H1 (cell line): ENCODE data around the gene CBX4. TPM values are rescaled to one million over a fixed set of nuclear protein-coding genes. Genes with fewer than 3 reads are reported as not detected.

ENCODE experiments used
- CTCF ChIA-PET: fragments of 300-600 bp; sonication (Branson Sonifier 250); formaldehyde crosslinking; loops from one replicate; lab custom pipeline; 2021; ENCODE audit not compliant: partially characterized antibody; lab: Charles Lee
- POLR2A ChIA-PET: fragments of 300-600 bp; sonication (Branson Sonifier 250); formaldehyde crosslinking; loops from one replicate; lab custom pipeline; 2021; ENCODE audit warnings: inconsistent platforms; ENCODE audit not compliant: partially characterized antibody; lab: Charles Lee
- DNase-seq, 2 experiments: peaks; one replicate each; pipeline versions ENCODE4 v3.0.0 to v3.0.0-alpha.2; 2010 to 2022; ENCODE audit warnings: low spot score in 2 of 2, low read depth in 1 of 2, mixed read lengths in 1 of 2
- FAIRE-seq: peaks from 2 replicates; lab custom pipeline; 2011; peaks lifted over from hg19 to GRCh38; lab: Jason Lieb, UNC
- H2AFZ ChIP-seq: 2 replicates; pipeline ENCODE4 v1.8.1; 2012; ENCODE audit warnings: low read length, inconsistent platforms
- H2AK5ac ChIP-seq: 2 replicates; pipeline ENCODE4 v1.6.1; 2013; ENCODE audit warnings: low read depth, low read length
- H2BK120ac ChIP-seq: replicated peaks from 2 replicates; pipeline ENCODE3; 2013; ENCODE audit warnings: low read depth, low read length, inconsistent platforms
- H2BK12ac ChIP-seq: 2 replicates; pipeline ENCODE4 v1.6.1; 2013; ENCODE audit warnings: low read depth, low read length
- H2BK15ac ChIP-seq: 2 replicates; pipeline ENCODE4 v1.6.1; 2013; ENCODE audit warnings: low read length
- H2BK20ac ChIP-seq: 2 replicates; pipeline ENCODE4 v1.6.1; 2013; ENCODE audit warnings: low read length
- H2BK5ac ChIP-seq: 2 replicates; pipeline ENCODE4 v1.6.1; 2013; ENCODE audit warnings: low read depth, low read length
- H3K14ac ChIP-seq: 2 replicates; pipeline ENCODE4 v1.6.1; 2013; ENCODE audit warnings: inconsistent platforms; ENCODE audit not compliant: insufficient read length
- H3K18ac ChIP-seq: 2 replicates; pipeline ENCODE4 v1.6.1; 2013; ENCODE audit warnings: low read length; ENCODE audit errors: extremely low read depth
- H3K23ac ChIP-seq: 2 replicates; pipeline ENCODE4 v1.6.1; 2013; ENCODE audit warnings: inconsistent platforms; ENCODE audit not compliant: insufficient read length
- H3K23me2 ChIP-seq: 2 replicates; pipeline ENCODE4 v1.6.1; 2013; ENCODE audit warnings: low read depth, low read length
- H3K27ac ChIP-seq: 2 replicates; pipeline ENCODE4 v1.6.1; 2011; ENCODE audit warnings: low read depth, low read length, inconsistent platforms
- H3K27me3 ChIP-seq, 4 experiments: replicated peaks in 1 of 4; 1 replicate in 1 of 4; 2 replicates in 3 of 4; pipeline versions ENCODE4 v1.6.1 to v1.8.1; 2011 to 2013; ENCODE audit warnings: low read length in 3 of 4, mild to moderate bottlenecking in 3 of 4, inconsistent platforms in 2 of 4, mixed read lengths in 2 of 4, moderate library complexity in 1 of 4; ENCODE audit not compliant: control insufficient read depth in 3 of 4, insufficient read depth in 3 of 4; ENCODE audit errors: extremely low read depth in 1 of 4
- H3K36me3 ChIP-seq, 4 experiments: 2 replicates each; pipeline versions ENCODE4 v1.6.1 to v1.8.1; 2011 to 2013; ENCODE audit warnings: mild to moderate bottlenecking in 4 of 4, low read length in 3 of 4, moderate library complexity in 2 of 4, control low read depth in 1 of 4, inconsistent platforms in 1 of 4; ENCODE audit not compliant: insufficient read depth in 4 of 4, control insufficient read depth in 2 of 4
- H3K4ac ChIP-seq: replicated peaks from 2 replicates; pipeline ENCODE3; 2013; ENCODE audit warnings: low read length, low read depth, mixed read lengths, inconsistent platforms; ENCODE audit not compliant: insufficient read length
- H3K4me1 ChIP-seq, 4 experiments: replicated peaks in 1 of 4; 1 replicate in 1 of 4; 2 replicates in 3 of 4; pipeline versions ENCODE4 v1.6.1 to v1.8.1; 2011 to 2013; ENCODE audit warnings: low read length in 3 of 4, inconsistent platforms in 2 of 4, mixed read lengths in 1 of 4; ENCODE audit not compliant: insufficient read depth in 4 of 4, control insufficient read depth in 3 of 4
- H3K4me2 ChIP-seq, 2 experiments: 2 replicates each; pipeline versions ENCODE4 v1.6.1 to v1.8.1; 2011 to 2013; ENCODE audit warnings: low read depth in 2 of 2, low read length in 2 of 2, control low read depth in 1 of 2, inconsistent platforms in 1 of 2, mild to moderate bottlenecking in 1 of 2; ENCODE audit not compliant: insufficient read depth in 1 of 2
- H3K4me3 ChIP-seq, 4 experiments: fragments of 200-600, 300-600 bp in 1 of 4; sonication (generic), shearing (Covaris generic), sonication (Bioruptor Twin) in 1 of 4; 2 replicates each; pipeline versions ENCODE4 v1.5.1 to v1.8.1; 2011 to 2016; ENCODE audit warnings: low read length in 4 of 4, low read depth in 3 of 4, control low read depth in 2 of 4, inconsistent platforms in 2 of 4, mild to moderate bottlenecking in 2 of 4, mixed read lengths in 1 of 4, moderate library complexity in 1 of 4; ENCODE audit not compliant: insufficient read depth in 2 of 4; ENCODE audit errors: extremely low read depth in 1 of 4
- H3K56ac ChIP-seq: replicated peaks from 2 replicates; pipeline ENCODE3; 2013; ENCODE audit warnings: low read depth, mild to moderate bottlenecking, mixed read lengths, low read length, inconsistent platforms; ENCODE audit not compliant: insufficient read length
- H3K79me1 ChIP-seq: 2 replicates; pipeline ENCODE4 v1.6.1; 2013; ENCODE audit warnings: low read depth, low read length, control low read depth
- H3K79me2 ChIP-seq, 2 experiments: 2 replicates each; pipeline versions ENCODE4 v1.6.1 to v1.8.1; 2012 to 2013; ENCODE audit warnings: low read length in 2 of 2, mild to moderate bottlenecking in 2 of 2, inconsistent platforms in 1 of 2; ENCODE audit not compliant: insufficient read depth in 2 of 2, control insufficient read depth in 1 of 2
- H3K9ac ChIP-seq, 4 experiments: replicated peaks in 1 of 4; 1 replicate in 1 of 4; 2 replicates in 3 of 4; pipeline versions ENCODE4 v1.6.1 to v1.8.1; 2011 to 2013; ENCODE audit warnings: low read depth in 3 of 4, low read length in 3 of 4, control low read depth in 2 of 4, mild to moderate bottlenecking in 2 of 4, moderate library complexity in 2 of 4, inconsistent platforms in 1 of 4; ENCODE audit errors: extremely low read depth in 1 of 4
- H3K9me3 ChIP-seq, 2 experiments: 2 replicates each; pipeline versions ENCODE4 v1.6.1 to v1.8.1; 2012 to 2013; ENCODE audit warnings: mild to moderate bottlenecking in 2 of 2, moderate library complexity in 2 of 2, control low read depth in 1 of 2, inconsistent platforms in 1 of 2, low read depth in 1 of 2, low read length in 1 of 2, mixed read lengths in 1 of 2; ENCODE audit not compliant: insufficient read depth in 2 of 2
- H4K20me1 ChIP-seq, 2 experiments: replicated peaks in 1 of 2; 2 replicates each; pipeline versions ENCODE3 to v1.8.1; 2011 to 2013; ENCODE audit warnings: inconsistent platforms in 2 of 2, low read length in 2 of 2, mild to moderate bottlenecking in 1 of 2; ENCODE audit not compliant: insufficient read depth in 2 of 2, control insufficient read depth in 1 of 2
- H4K5ac ChIP-seq: 2 replicates; pipeline ENCODE4 v1.6.1; 2013; ENCODE audit warnings: low read length, low read depth, mixed read lengths, inconsistent platforms; ENCODE audit not compliant: insufficient read length
- H4K8ac ChIP-seq: 2 replicates; pipeline ENCODE4 v1.8.0; 2013; ENCODE audit warnings: mild to moderate bottlenecking, moderate library complexity, low read length, inconsistent platforms; ENCODE audit not compliant: insufficient read depth; ENCODE audit errors: extremely low read depth
- H4K91ac ChIP-seq: replicated peaks from 2 replicates; pipeline ENCODE3; 2013; ENCODE audit warnings: low read length, mixed read lengths, inconsistent platforms; ENCODE audit not compliant: insufficient read length
- BCL11A ChIP-seq, 2 experiments: IDR thresholded peaks; one replicate each; pipeline ENCODE4 v1.6.1; 2011; ENCODE audit warnings: low read depth in 2 of 2, low read length in 2 of 2, mild to moderate bottlenecking in 2 of 2
- CEBPB ChIP-seq: IDR thresholded peaks from 2 replicates; pipeline ENCODE4 v1.6.1; 2012; ENCODE audit warnings: low read depth, low read length
- CHD2 ChIP-seq: IDR thresholded peaks from 2 replicates; pipeline ENCODE4 v1.6.1; 2012; ENCODE audit warnings: low read length, improper control_type of control experiment
- CTBP2 ChIP-seq: IDR thresholded peaks from 2 replicates; pipeline ENCODE4 v1.7.0; 2011; ENCODE audit warnings: borderline replicate concordance, mild to moderate bottlenecking, moderate library complexity, mixed read lengths, low read length; ENCODE audit not compliant: insufficient read depth, insufficient read length
- JUN ChIP-seq: IDR thresholded peaks from 2 replicates; pipeline ENCODE4 v1.6.1; 2011; ENCODE audit warnings: low read depth, mild to moderate bottlenecking, improper control_type of control experiment, low read length
- KDM4A ChIP-seq: IDR thresholded peaks from one replicate; pipeline ENCODE4 v1.7.1; 2012; ENCODE audit warnings: low read depth, mild to moderate bottlenecking, moderate library complexity, low read length, inconsistent platforms; ENCODE audit not compliant: severe bottlenecking
- NANOG ChIP-seq: IDR thresholded peaks from 2 replicates; pipeline ENCODE4 v1.6.1; 2011; ENCODE audit warnings: low read length, low read depth, mild to moderate bottlenecking, inconsistent platforms; ENCODE audit not compliant: insufficient read depth, poor library complexity, severe bottlenecking
- PHF8 ChIP-seq: fragments of 200-600 bp; sonication (generic); conservative IDR thresholded peaks from 2 replicates; pipeline ENCODE4 v1.7.1; 2012; ENCODE audit warnings: low read depth, mild to moderate bottlenecking, inconsistent platforms, low read length, moderate library complexity
- POLR2AphosphoS5 ChIP-seq: IDR thresholded peaks from 2 replicates; pipeline ENCODE4 v1.6.1; 2011; ENCODE audit warnings: low read depth, low read length
- RNF2 ChIP-seq: fragments of 200-900, 300-1000 bp; sonication (generic); IDR thresholded peaks from 2 replicates; pipeline ENCODE4 v1.7.1; 2016; ENCODE audit warnings: borderline replicate concordance, low read depth, mild to moderate bottlenecking, antibody characterized with exemption, low read length; ENCODE audit not compliant: poor library complexity, severe bottlenecking; ENCODE audit errors: missing control alignments
- RXRA ChIP-seq: IDR thresholded peaks from 2 replicates; pipeline ENCODE4 v1.6.1; 2011; ENCODE audit warnings: low read depth, mild to moderate bottlenecking, low read length, moderate library complexity; ENCODE audit not compliant: insufficient read depth
- TBP ChIP-seq: IDR thresholded peaks from 2 replicates; pipeline ENCODE4 v1.6.1; 2011; ENCODE audit warnings: low read depth, low read length, improper control_type of control experiment
- WGBS, 2 experiments: shearing (Covaris generic) in 1 of 2; methylation state at CpG; one replicate each; pipeline versions ENCODE4 v1.1.6 to v1.1.7; 2013 to 2015; ENCODE audit warnings: low lambda C conversion rate in 2 of 2, mixed read lengths in 2 of 2, inconsistent platforms in 1 of 2, low coverage in 1 of 2, missing lambda C conversion rate in 1 of 2; ENCODE audit not compliant: insufficient replicate concordance in 2 of 2, insufficient coverage in 1 of 2, insufficient read length in 1 of 2; ENCODE audit errors: extremely low coverage in 1 of 2, missing lambda C conversion rate in 1 of 2; 5-methylcytosine and 5-hydroxymethylcytosine counted together
- polyA plus RNA-seq, 7 experiments: library from polyadenylated mRNA; depleted of rRNA in 3 of 7; stranded (reverse) in 5 of 7; unstranded in 2 of 7; fragments of >200 nt in 5 of 7; fragments of 200-250 nt in 2 of 7; gene quantifications; 1 replicate in 5 of 7; 2 replicates in 1 of 7; 4 replicates in 1 of 7; pipeline versions ENCODE4 v1.2.1 to v1.2.3, GENCODE V29; 2011 to 2013; ENCODE audit warnings: missing spikeins in 2 of 7, mixed read lengths in 2 of 7
- total RNA-seq: library from RNA; stranded (reverse); fragmentation: NEBNext Ultra II Directional; extraction: Animal tissue kit (Norgen Biotek cat#: 25700); gene quantifications from 2 replicates; pipeline ENCODE4 v1.2.1, GENCODE V29; 2021

The CBX4 gene
- total and polyA plus RNA-seq, 2 of the 8 experiments (the other 6 are each of a cell fraction or from before 2014, with no cell fraction given) = 1.8 to 4.0 TPM

DNA sequence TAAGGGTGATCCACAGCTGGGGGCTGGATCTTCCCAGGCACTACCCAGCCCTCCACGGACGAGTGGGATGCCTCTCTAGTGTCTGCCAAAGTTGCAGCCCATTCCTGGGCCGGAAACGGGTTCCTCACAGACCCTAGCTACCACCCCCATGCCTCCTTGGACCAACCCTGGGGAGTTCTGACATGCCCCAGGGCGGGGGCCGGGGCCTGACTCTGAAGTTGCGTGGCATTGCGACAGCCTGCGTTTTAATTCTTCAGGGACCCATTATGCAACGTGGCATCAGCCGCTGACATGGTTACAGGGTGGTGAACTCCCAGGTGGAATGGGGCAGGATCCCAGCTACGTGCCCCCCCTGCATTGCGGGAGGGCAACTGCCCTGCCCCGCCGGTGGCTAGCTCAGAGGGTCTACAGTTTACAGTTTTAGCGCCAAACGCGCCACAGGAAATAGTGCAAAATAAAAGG, 2.7 kb downstream of the CBX4 start:
- no peak overlapping the region for H3K14ac ChIP-seq
- no peak overlapping the region; a peak in 1 of 7 replicates for H3K9ac ChIP-seq
- peak overlapping the region; percentile 81 for H4K8ac ChIP-seq
- H2BK20ac ChIP-seq = no peak overlapping the region
- H2BK15ac ChIP-seq = 0 out of 2 replicates have a peak overlapping the region, but pooled peaks have one; percentile 72
- H3K36me3 ChIP-seq = peaks cover 0 to 13% (median 0%) of the 10 kb centered on the region in 4 experiments; a peak in 1 of 8 replicates
- H3K4me1 ChIP-seq = peaks cover 6 to 50% (median 43%) of the 10 kb centered on the region in 4 experiments
- H3K18ac ChIP-seq = peak overlapping the region; percentile 80; the same call in 1 of the 2 replicates
- H4K5ac ChIP-seq = no peak overlapping the region
- no peak overlapping the region for H4K91ac ChIP-seq
- H3K79me2 ChIP-seq = no peaks in the 10 kb centered on the region
- H2AFZ ChIP-seq = no peak overlapping the region
- H3K27ac ChIP-seq = no peak overlapping the region
- no peak for DNase-seq
- H2BK5ac ChIP-seq = no peak overlapping the region; the same call in 1 of the 2 replicates
- FAIRE-seq = no peak
- H3K56ac ChIP-seq = no peak overlapping the region
- peaks cover 0 to 8% of the 10 kb centered on the region in 2 experiments; a peak in 2 of 4 replicates for H3K9me3 ChIP-seq
- H4K20me1 ChIP-seq = peaks cover 7 to 17% of the 10 kb centered on the region in 2 experiments
- no peaks in the 10 kb centered on the region for H3K79me1 ChIP-seq
- H2BK12ac ChIP-seq = peak overlapping the region; percentile 75; the same call in 1 of the 2 replicates
- peak overlapping the region; percentile 3 to 63 (median 52); a peak in 5 of 8 replicates for H3K4me3 ChIP-seq
- H3K23ac ChIP-seq = no peak overlapping the region
- WGBS, 2 experiments = 3% methylated on average over 18 of the region's 18 CpGs; no CpG with 5 or more reads in 1 of the 2 experiments
- peak overlapping the region; percentile 75 to 88 for H3K4me2 ChIP-seq
- H3K23me2 ChIP-seq = peaks cover 18% of the 10 kb centered on the region; the same call in 1 of the 2 replicates
- POLR2A ChIA-PET = interaction anchor here (0.7 to 15.2 kb wide), 18 partner anchors 8 to 157 kb away, joined by 3 to 374 read pairs (median 4); partner anchors contain the start of genes CBX2 and CBX8
- peak overlapping the region; percentile 82; the same call in 1 of the 2 replicates for H2AK5ac ChIP-seq
- no peak overlapping the region for H3K4ac ChIP-seq
- CTCF ChIA-PET = interaction anchor here (0.9 to 24.7 kb wide), 21 partner anchors 12 to 446 kb away, joined by 3 to 576 read pairs (median 7); partner anchors contain the start of gene CBX8
- H2BK120ac ChIP-seq = no peak overlapping the region
- H3K27me3 ChIP-seq = peaks cover 58 to 87% (median 83%) of the 10 kb centered on the region in 4 experiments
- TF ChIP-seq PHF8 (no peak), TBP (no peak), RXRA (no peak), BCL11A (IDR thresholded peaks at IDR 0.05; ENCODE audit: low read depth in 2 of 2, low read length in 2 of 2) (no peak), CEBPB (0 out of 2 replicates have a peak, but pooled peaks have one; percentile 10), KDM4A (peak; percentile 0), POLR2AphosphoS5 (no peak; the same call in 1 of the 2 replicates), JUN (no peak), CTBP2 (no peak), NANOG (no peak), RNF2 (no peak), CHD2 (no peak)
